Left lung (tissue), 10 donors: Measurements from ENCODE around the gene USP20. TPM values are rescaled to one million over a fixed set of nuclear protein-coding genes. Genes with fewer than 3 reads are reported as not detected.

Source experiments
- ATAC-seq: fragments of 200-7000 bp; cut with Tn5 transposase; one replicate; pipeline ENCODE4 v1.9.1; 2020; ENCODE audit warnings: moderate library complexity
- DNase-seq, 4 donors: peaks; one replicate each; pipeline ENCODE4 v3.0.0-alpha.2; 2013 to 2020
- H3K27ac ChIP-seq, 2 donors: fragments of 200-600 bp; sonication (generic) in 1 of 2; one replicate each; pipeline versions ENCODE4 v1.5.0 to v1.8.0; 2020 to 2021
- H3K27me3 ChIP-seq, 2 donors: fragments of 200-600 bp; sonication (generic) in 1 of 2; one replicate each; pipeline versions ENCODE4 v1.5.0 to v1.8.0; 2020 to 2021
- H3K36me3 ChIP-seq, 2 donors: fragments of 200-600 bp; sonication (generic) in 1 of 2; one replicate each; pipeline versions ENCODE4 v1.5.0 to v1.8.0; 2020 to 2021
- H3K4me1 ChIP-seq, 2 donors: fragments of 200-600 bp; one replicate each; pipeline ENCODE4 v1.8.0; 2021
- H3K4me3 ChIP-seq, 2 donors: fragments of 200-600 bp; sonication (generic) in 1 of 2; one replicate each; pipeline versions ENCODE4 v1.5.0 to v1.8.0; 2020 to 2021; ENCODE audit warnings: mild to moderate bottlenecking in 1 of 2
- H3K9me3 ChIP-seq, 2 donors: fragments of 200-600 bp; sonication (generic) in 1 of 2; one replicate each; pipeline versions ENCODE4 v1.5.0 to v1.8.0; 2020 to 2021
- intact Hi-C, 2 donors: fragments of 100-400 bp; cut with DNase I; formaldehyde crosslinking; loops; one replicate each; pipeline versions ENCODE4 v1.11.2 to v1.14.2; 2022
- polyA plus RNA-seq, 6 donors: library from polyadenylated mRNA; unstranded; fragments of 120-200 nt; gene quantifications; one replicate each; pipeline ENCODE4 v1.2.1, GENCODE V29; 2013; ENCODE audit not compliant: insufficient read length in 6 of 6
- total RNA-seq, 2 donors: library from RNA; stranded (reverse); fragmentation: NEBNext Ultra II Directional; extraction: Animal tissue kit (Norgen Biotek cat#: 25700); gene quantifications; one replicate each; pipeline ENCODE4 v1.2.1, GENCODE V29; 2021
- TF ChIP-seq, protein P1 (sequence below), 2 donors: fragments of 200-600 bp; sonication (generic) in 1 of 2; IDR thresholded peaks; one replicate each; pipeline versions ENCODE4 v1.5.0 to v1.8.0; 2021; ENCODE audit warnings: antibody characterized with exemption in 2 of 2
- donor health status: DM: no; HTN: yes; CAD: no.
- donor health status: DM: no; HTN: no; CAD: no.

The USP20 gene
- total and polyA plus RNA-seq, 8 donors, result 16.7 to 24.6 (median 21.6) TPM

DNA sequence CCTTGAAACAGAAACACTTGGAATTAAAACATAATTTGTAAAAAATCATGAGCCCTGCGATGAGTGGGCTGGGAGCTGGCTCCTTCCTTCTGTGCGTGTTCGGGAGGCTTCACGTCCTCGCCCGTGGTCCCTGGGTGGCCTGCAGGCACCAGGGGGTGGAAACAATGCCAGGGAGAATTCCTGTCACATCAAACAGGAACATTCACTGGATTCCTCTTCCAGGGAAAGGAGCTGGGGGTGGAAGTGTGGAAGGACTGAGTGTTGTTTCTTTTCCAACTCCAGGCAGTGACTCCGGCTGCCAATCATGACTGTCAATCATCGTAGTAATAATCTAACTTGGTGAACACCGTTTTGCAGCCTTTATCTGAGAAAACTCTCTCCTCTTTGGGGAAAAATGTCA lies 21.6 kb upstream of the USP20 start:
- Histone ChIP-seq H3K9me3 (no peaks in the 10 kb centered on the region), H3K27me3 (no peaks in the 10 kb centered on the region), H3K36me3 (peaks cover 0 to 98% of the 10 kb centered on the region in 2 donors), H3K4me1 (peaks cover 0 to 29% of the 10 kb centered on the region in 2 donors), H3K4me3 (no peak overlapping the region), H3K27ac (no peak overlapping the region)
- intact Hi-C loops, result no loop called here
- TF ChIP-seq, protein P1, sequence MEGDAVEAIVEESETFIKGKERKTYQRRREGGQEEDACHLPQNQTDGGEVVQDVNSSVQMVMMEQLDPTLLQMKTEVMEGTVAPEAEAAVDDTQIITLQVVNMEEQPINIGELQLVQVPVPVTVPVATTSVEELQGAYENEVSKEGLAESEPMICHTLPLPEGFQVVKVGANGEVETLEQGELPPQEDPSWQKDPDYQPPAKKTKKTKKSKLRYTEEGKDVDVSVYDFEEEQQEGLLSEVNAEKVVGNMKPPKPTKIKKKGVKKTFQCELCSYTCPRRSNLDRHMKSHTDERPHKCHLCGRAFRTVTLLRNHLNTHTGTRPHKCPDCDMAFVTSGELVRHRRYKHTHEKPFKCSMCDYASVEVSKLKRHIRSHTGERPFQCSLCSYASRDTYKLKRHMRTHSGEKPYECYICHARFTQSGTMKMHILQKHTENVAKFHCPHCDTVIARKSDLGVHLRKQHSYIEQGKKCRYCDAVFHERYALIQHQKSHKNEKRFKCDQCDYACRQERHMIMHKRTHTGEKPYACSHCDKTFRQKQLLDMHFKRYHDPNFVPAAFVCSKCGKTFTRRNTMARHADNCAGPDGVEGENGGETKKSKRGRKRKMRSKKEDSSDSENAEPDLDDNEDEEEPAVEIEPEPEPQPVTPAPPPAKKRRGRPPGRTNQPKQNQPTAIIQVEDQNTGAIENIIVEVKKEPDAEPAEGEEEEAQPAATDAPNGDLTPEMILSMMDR (IDR thresholded peaks at IDR 0.05), result no peak
- ATAC-seq (no peak), DNase-seq (no peak)

DNA sequence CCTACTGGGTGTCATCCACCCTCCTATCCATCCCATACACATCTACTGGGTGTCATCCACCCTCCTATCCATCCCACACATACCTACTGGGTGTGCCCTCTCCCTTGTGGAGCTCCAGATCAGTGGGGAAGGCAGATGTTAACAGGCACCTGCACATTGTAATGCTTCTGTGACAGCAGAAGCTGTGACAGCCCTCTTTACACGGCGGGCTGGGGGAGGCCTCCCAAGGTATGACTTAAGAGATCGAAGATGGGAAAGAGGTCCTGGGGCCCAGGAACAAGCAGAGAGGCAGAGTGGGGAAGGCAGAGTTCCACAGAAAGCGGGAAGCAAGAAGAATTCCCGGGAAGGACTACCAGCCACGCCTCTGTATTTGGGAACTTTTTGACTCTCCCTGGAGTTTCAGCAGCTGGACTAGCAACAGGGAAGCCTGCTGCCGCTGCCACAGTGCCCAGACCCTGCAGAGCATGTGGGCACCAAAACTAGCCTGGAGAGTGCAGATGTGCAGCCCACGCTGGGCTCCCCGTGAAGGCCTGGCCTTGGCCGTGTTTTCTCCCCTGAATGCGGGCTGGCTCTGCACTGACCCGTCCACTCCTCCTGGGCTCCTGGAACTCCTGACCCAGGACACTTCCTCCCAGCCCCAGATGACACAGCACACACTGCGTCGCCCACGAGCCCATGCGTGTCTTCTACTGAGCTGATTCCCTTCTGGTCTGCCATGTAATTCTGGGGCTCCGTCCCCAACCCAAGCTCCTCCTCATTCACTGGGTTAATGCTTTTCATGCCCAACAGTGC lies 20.6 kb upstream of the USP20 start:
- DNase-seq, result no peak
- intact Hi-C loops, result no loop called here
- Histone ChIP-seq H3K36me3 (peaks cover 0 to 98% of the 10 kb centered on the region in 2 donors), H3K4me1 (peaks cover 0 to 24% of the 10 kb centered on the region in 2 donors), H3K4me3 (no peak overlapping the region), H3K9me3 (no peaks in the 10 kb centered on the region), H3K27ac (no peak overlapping the region), H3K27me3 (no peaks in the 10 kb centered on the region)
- TF ChIP-seq, protein P1 (IDR thresholded peaks at IDR 0.05), result no peak
- no peak for ATAC-seq

DNA sequence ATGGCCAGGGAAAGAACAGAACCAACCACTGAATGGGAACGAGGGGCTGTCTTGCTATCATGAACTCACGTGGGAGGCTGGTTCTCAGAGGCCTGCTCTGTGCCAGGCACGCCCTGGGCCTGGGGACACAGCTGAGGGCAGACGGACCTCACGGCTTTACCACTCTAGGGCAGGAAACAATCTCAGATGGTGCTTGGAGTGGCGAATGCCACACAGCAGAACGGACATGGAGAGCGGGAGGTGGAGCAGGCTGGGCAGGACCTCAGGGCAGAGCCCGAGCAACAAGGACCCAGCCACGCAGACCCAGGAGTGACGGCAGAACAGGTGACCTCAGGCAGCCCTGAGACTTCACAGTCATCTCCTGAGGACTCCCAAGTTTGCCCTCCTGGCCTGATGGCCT lies 20.0 kb upstream of the USP20 start:
- ATAC-seq (no peak), DNase-seq (no peak)
- Histone ChIP-seq H3K27ac (no peak overlapping the region), H3K9me3 (no peaks in the 10 kb centered on the region), H3K36me3 (peaks cover 0 to 98% of the 10 kb centered on the region in 2 donors), H3K4me1 (peaks cover 0 to 24% of the 10 kb centered on the region in 2 donors), H3K27me3 (no peaks in the 10 kb centered on the region), H3K4me3 (no peak overlapping the region)
- TF ChIP-seq, protein P1 (IDR thresholded peaks at IDR 0.05), result no peak
- intact Hi-C loops, result no loop called here

DNA sequence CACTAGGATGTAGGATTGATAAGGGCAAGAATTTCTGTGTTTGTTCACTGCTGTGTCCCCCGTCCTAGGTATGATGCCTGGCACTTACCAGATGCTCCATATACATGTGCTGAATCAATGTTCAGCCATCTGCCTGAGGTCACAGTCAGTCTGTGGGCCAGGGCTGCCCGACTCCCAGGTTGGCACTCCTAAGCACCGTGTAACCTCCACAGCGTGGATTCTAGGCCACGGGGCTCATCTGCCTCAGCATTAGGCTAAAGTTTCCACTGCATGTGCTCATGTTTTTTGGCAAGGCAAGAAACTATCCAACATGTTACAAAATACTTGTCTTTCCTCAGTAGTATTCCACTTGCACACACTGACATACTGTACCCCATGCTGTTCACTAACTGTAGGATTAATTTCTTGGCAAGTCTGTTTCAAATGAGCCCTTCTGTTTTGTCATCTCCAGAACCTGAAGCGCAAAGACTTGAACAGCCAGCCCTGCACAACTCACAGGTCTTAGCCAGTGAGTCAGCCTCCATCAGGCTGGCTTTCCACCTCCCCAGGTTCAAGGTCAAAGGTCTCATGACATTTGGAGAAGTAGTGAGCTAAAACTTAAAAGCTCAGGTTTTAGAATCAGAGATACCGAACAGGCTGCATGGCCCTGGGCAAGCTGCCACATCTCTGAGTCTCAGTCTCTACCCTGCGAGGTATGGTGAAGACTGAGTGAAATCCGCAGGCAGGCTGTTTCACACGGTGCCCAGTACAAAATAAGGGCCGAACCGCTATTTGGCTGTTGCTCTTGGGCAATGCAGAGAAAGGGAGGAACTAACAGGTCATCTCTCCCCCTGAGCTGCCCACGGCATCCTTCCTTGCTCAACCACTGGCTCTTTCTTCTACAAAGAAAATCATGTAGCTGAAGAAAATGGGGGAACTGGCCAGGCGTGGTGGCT lies 18.5 kb upstream of the USP20 start:
- Histone ChIP-seq H3K9me3 (no peaks in the 10 kb centered on the region), H3K27me3 (no peaks in the 10 kb centered on the region), H3K4me1 (peaks cover 0 to 26% of the 10 kb centered on the region in 2 donors), H3K27ac (peak overlapping the region in 1 of 2 donors; percentile 60), H3K36me3 (peaks cover 0 to 98% of the 10 kb centered on the region in 2 donors), H3K4me3 (no peak overlapping the region)
- TF ChIP-seq, protein P1 (IDR thresholded peaks at IDR 0.05), result no peak
- ATAC-seq, result peak; percentile 32
- DNase-seq, result peak in 1 of 4 donors; percentile 46
- intact Hi-C loops, result no loop called here
